Measurements from ENCODE around the gene BCL2L13. TPM values are rescaled to one million over a fixed set of nuclear protein-coding genes. Genes with fewer than 3 reads are reported as not detected.

Gene BCL2L13
- total RNA-seq, 4 donors from 2014 or later: 65.9 to 205 (median 143) TPM

DNA sequence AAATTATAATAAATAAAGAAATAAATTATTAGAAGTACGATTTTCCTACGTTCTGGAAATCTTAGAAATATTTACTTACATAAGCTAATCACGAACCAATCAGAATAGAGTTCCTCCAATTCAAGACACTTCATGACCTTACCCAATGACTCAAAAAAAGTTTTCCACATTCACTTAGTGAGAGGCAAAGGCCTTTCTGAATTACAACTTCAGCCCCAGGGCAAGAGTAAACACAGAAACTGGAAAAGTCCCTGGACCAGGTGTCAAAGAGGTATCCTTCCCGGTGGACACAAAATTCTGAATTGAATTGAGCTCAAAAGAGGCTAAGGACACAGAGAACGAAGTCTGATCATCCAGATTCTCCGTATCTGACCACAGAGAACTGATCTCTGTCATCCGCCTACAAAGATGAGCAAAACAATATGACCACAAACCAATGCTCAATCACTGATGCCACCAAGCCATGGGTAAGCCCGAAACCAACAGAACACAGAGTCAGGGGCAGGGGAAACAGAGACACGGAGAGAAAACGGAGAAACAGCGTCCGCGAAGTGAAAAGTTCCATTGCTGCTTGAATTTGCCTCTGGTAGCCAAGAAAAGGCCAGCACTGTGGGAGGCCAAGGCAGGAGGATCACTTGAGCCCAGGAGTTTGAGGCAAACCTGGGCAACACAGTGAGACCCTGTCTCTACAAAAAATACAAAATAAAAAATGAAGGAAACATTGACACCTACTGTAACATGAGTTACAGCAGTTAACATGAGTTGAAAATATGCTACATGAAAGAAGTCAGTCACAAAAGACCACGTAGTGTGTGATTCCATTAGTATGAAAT lies 128.9 kb downstream of the BCL2L13 start:
- TF ChIP-seq CTCF (IDR thresholded peaks at IDR 0.05; ENCODE audit: low read depth): no peak

GRCh38 chr22:17769013-17769715 lies 130.6 kb downstream of the BCL2L13 start:
- TF ChIP-seq CTCF (IDR thresholded peaks at IDR 0.05; ENCODE audit: low read depth): no peak

DNA sequence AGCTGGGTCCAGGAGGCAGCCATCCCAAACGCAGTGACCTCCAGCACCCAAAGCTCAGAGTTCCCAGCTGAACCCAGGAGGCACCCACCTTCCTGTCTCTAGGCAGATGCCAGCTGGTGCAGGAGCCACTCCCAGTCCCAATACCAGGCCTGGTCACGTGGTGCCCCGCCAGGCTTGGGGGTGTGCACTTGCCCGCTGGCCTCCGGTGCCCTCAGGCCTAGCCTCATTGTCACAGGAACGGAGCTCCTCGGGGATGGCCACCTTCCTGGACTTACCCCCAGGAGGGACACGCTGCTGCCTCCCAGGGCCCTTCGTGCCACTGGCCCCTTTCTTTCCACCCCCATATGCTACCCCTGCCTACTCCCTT lies 131.1 kb downstream of the BCL2L13 start:
- no peak for TF ChIP-seq CTCF (IDR thresholded peaks at IDR 0.05; ENCODE audit: low read depth)

DNA sequence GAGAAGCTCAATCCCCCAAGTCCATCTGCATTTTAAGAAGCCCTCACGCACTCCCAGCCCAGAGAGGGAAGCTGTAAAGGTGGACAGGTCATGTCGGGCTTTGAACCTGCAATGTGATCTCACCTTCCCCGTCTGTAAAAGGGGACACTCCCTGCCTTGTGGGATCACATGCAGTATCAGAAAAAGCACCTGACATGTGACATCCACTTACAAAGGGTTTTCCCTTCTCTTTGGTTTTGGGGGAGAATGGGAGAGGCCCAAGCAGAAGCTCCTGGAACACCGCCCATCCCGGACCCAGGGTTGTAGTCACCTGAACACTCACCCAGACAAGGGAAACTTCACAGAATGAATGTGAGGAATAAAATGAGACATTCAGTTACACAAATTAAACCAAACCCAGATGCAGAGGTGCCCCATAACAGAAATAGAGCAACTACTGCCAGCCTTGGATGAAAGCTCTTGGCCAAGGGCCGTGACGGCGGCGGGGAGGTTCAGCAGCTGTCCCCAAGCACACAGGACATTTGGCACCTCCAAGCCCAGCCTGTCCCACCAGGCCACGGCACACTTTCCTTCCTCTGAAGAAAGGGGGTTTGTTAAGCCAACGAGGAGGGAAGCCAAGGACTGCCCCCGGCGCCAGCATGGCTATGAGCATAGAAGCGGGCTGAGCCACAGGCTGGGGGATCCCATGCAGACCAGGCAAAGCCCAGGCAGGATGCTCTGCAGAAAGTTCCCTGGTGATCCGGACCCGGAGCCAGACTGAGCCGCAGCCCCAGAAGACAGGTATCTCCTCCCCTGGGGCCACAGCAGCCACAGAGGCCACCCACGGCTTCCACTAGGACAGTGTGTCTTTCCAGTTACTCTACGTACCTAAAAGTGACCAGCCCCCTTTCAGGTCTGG lies 131.9 kb downstream of the BCL2L13 start:
- no peak for TF ChIP-seq CTCF (IDR thresholded peaks at IDR 0.05; ENCODE audit: low read depth)

DNA sequence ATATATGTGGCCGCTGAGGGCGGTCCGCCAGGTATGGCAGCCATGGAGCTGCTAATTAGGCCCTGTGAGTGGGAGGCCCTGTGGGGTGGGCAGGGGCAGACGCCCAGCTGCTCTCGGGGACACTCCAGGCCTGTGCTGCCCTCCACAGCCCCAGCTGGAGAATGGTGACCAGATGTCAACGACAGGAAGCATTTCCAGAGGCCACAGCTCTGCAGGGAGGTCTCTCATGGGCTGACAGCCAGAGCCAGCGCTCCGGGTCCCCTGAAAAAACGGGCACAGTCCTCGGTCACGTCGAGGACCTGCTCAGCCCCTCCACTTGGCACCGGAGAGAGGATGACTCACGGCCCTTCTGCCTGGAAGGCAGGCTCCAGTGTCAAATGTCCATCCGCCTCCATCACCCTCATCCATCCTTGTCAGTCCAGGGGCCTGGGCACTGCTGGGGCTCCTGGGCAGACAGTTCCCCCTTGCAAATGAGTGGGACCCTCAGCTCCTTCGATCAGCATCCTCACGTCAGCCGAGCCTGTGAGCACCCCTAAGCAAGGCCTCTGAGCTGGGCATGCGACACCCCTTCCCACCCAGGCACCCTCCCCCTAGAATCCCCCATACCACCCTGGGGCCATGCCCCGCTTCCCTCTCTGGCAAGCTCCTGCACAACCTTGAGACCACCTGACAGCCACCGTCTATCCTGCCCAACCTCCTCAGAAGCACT lies 133.8 kb downstream of the BCL2L13 start:
- TF ChIP-seq CTCF (IDR thresholded peaks at IDR 0.05; ENCODE audit: low read depth): no peak

DNA sequence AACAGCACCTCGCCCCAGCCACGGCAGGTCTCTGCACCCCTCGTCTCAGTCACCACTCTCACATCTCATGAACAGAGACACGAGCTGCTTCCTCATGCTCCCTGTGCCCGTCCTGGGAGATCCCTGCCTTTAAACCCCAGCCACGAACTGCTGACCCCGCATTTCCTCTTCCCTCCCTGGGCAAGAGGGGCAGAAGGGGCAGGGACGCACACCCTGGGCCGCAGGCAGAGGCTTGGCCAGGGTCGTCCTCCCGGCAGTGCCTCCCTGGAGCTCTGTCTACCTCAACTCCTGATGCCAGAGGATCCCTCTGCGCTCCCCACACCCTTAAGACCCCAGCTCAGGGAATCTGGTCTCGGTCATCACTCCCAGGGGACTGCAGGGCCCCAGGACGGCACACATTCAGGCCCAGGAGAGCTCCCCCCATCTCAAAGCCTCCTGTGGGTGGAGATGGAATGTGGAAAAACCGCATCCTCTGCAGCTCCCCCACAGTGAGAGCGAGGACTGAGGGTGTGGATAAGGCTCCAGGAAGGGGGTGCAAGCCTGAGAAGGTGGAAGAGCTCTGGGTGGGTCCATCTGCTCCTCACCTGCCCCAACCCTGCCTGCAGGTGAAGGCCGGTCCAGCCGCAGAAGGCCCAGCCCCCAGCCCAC lies 134.5 kb downstream of the BCL2L13 start:
- TF ChIP-seq CTCF (IDR thresholded peaks at IDR 0.05; ENCODE audit: low read depth): no peak

Measured in subcutaneous adipose tissue (tissue), 4 donors.